DMS153 treated with DMSO at 0.1 percent for 48 hours (cell line): Measurements from ENCODE around the gene SIRT3.
"Not testable (repeated sequence)": the region's sequence is repeated elsewhere in the genome, so short reads cannot be mapped to it uniquely, and the experiment has no call there.

ENCODE experiments used
- DNase-seq: peaks from one replicate; lab custom pipeline; 2025; ENCODE audit not compliant: unreplicated experiment; lab: John Stamatoyannopoulos, UW

Gene SIRT3

DNA sequence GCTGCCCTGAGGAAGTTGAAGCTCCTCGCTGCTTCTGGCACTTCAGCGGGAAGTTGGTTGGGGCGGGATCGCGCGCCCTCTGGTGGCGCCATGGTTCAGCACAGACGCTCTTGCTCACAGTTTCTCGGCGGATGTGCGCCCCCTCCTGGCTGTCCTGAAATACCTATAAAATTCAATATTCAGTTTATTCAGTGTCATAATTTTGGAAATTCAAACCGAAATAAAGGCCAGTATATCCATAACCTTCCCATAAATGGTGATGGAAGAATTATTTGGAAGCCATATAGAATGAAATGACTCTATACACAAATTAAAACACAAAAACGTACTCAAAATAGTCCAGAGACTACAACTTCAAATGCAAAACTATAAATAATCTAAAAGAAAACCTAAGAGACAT lies 55.9 kb downstream of the SIRT3 start:
- not testable (repeated sequence) for DNase-seq
